ENCODE results near the gene GPATCH1. TPM values are rescaled to one million over a fixed set of nuclear protein-coding genes. Genes with fewer than 3 reads are reported as not detected.
A peak's percentile ranks its signal among the peaks of the same experiment; 100 is the strongest.

Gene GPATCH1
- total and polyA plus RNA-seq, 10 of the 15 experiments (the other 5 are each of a cell fraction or from before 2014, with no cell fraction given): 4.5 to 9.6 (median 7.2) TPM

DNA sequence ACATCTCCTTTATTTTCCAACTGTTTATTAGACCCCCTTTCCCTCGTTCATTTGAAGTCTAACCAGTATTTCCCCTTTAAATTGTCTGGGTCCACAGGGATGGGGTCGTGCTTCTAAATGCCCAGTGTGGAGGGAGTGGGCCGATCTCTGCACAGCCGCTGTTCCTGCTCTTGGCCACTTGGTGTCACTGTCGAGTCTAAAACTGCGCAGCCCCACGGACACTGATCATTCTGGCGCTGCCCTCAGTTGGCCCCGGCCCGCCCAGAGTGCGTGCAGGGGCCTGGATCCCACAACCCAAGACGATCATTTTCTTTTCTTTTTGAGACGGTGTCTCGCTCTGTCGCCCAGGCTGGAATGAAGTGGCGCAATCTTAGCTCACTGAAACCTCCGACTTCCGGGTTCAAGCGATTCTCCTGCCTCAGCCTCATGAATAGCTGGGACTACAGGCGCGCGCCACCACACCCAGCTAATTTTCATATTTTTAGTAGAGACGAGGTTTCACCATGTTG is 63.0 kb downstream of the GPATCH1 start:
- H3K27ac ChIP-seq (ENCODE audit: control insufficient read depth, insufficient read depth): no peak overlapping the region
- no peak overlapping the region for H3K9ac ChIP-seq (ENCODE audit: control insufficient read depth, insufficient read depth, low read length)
- H2AFZ ChIP-seq (ENCODE audit: control insufficient read depth, low read depth, low read length): no peak overlapping the region
- ATAC-seq: peak; percentile 99
- ChIA-PET SMC1A (ENCODE audit: uncharacterized antibody, unreplicated experiment) (interaction anchor here (0.6 to 1.8 kb wide), 2 partner anchors 9 to 40 kb away, joined by 5 to 9 read pairs; no protein-coding TSS in a partner anchor), CTCF (interaction anchor here (0.7 to 2.0 kb wide), 10 partner anchors 11 to 406 kb away, joined by 3 to 41 read pairs (median 4); no protein-coding TSS in a partner anchor), POLR2A (no interaction called here), RAD21 (ENCODE audit: unreplicated experiment) (interaction anchor here (1.0 to 2.0 kb wide), 3 partner anchors 40 to 80 kb away, joined by 3 to 10 read pairs (median 8); no protein-coding TSS in a partner anchor)
- no peaks in the 10 kb centered on the region for H3K79me2 ChIP-seq (ENCODE audit: control insufficient read depth, insufficient read depth, low read length)
- FAIRE-seq: peak; percentile 96
- H3K36me3 ChIP-seq (ENCODE audit: control insufficient read depth in 2 of 2, insufficient read depth in 2 of 2, low read length in 1 of 2): no peaks in the 10 kb centered on the region
- H3K9me3 ChIP-seq (replicated peaks; ENCODE audit: control insufficient read depth, insufficient read depth, low read length): no peaks in the 10 kb centered on the region
- no peaks in the 10 kb centered on the region for H4K20me1 ChIP-seq (ENCODE audit: control insufficient read depth, insufficient read depth)
- TF ChIP-seq CHD2 (IDR thresholded peaks at IDR 0.05; ENCODE audit: borderline replicate concordance, low read depth, low read length) (no peak), SMC3 (IDR thresholded peaks at IDR 0.05; ENCODE audit: borderline replicate concordance, low read length) (peak; percentile 82), POU2F2 (IDR thresholded peaks at IDR 0.05; ENCODE audit: borderline replicate concordance, low read depth, low read length) (0 out of 3 replicates have a peak, but pooled peaks have one; percentile 28), BHLHE40 (IDR thresholded peaks at IDR 0.05; ENCODE audit: borderline replicate concordance in 1 of 2, low read depth in 2 of 2, low read length in 1 of 2) (0 out of 4 replicates have a peak, but pooled peaks of 1 of the 2 experiments have one; percentile 3), HDAC2 (IDR thresholded peaks at IDR 0.05) (no peak), TARDBP (IDR thresholded peaks at IDR 0.05; ENCODE audit: borderline replicate concordance) (0 out of 2 replicates have a peak, but pooled peaks have one; percentile 42), YY1 (IDR thresholded peaks at IDR 0.05; ENCODE audit: low read depth, low read length) (0 out of 2 replicates have a peak, but pooled peaks have one; percentile 50), RAD21 (IDR thresholded peaks at IDR 0.05; ENCODE audit: insufficient read depth, low read depth, low read length) (peak; percentile 88)
- TF ChIP-seq, protein P1, sequence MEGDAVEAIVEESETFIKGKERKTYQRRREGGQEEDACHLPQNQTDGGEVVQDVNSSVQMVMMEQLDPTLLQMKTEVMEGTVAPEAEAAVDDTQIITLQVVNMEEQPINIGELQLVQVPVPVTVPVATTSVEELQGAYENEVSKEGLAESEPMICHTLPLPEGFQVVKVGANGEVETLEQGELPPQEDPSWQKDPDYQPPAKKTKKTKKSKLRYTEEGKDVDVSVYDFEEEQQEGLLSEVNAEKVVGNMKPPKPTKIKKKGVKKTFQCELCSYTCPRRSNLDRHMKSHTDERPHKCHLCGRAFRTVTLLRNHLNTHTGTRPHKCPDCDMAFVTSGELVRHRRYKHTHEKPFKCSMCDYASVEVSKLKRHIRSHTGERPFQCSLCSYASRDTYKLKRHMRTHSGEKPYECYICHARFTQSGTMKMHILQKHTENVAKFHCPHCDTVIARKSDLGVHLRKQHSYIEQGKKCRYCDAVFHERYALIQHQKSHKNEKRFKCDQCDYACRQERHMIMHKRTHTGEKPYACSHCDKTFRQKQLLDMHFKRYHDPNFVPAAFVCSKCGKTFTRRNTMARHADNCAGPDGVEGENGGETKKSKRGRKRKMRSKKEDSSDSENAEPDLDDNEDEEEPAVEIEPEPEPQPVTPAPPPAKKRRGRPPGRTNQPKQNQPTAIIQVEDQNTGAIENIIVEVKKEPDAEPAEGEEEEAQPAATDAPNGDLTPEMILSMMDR (IDR thresholded peaks at IDR 0.05 in 2 of 3, conservative IDR thresholded peaks at IDR 0.05 in 1 of 3; ENCODE audit: control insufficient read depth in 2 of 3, extremely low read depth in 1 of 3, insufficient read depth in 1 of 3, low read depth in 3 of 3, low read length in 3 of 3): peak; percentile 91 to 95 (median 94)
- no peaks in the 10 kb centered on the region for H3K27me3 ChIP-seq (replicated peaks in 1 of 2; ENCODE audit: control insufficient read depth in 2 of 2, insufficient read depth in 2 of 2, low read length in 1 of 2)
- DNase-seq (ENCODE audit: low read depth, low spot score): no peak
- no TSS peak for BruUV-seq (replicated peaks)
- 29% methylated on average over 23 of the region's 23 CpGs for WGBS (ENCODE audit: insufficient coverage, insufficient replicate concordance, low lambda C conversion rate, missing lambda C conversion rate)
- intact Hi-C loops (cut with micrococcal nuclease; ENCODE audit: unreplicated experiment) (loop anchor here (1.0 to 5.0 kb wide), 3 partner anchors 33 to 263 kb away; no protein-coding TSS in a partner anchor), in situ Hi-C loops (cut with MboI) (loop anchor here (5.0 kb wide), 1 partner anchor 93 kb away; no protein-coding TSS in a partner anchor)
- H3K4me2 ChIP-seq (ENCODE audit: control insufficient read depth, insufficient read depth): no peak overlapping the region
- H3K4me1 ChIP-seq (ENCODE audit: control insufficient read depth, insufficient read depth, low read length): no peaks in the 10 kb centered on the region
- no peak overlapping the region for H3K4me3 ChIP-seq
